BLaER1 (cell line): ENCODE results near the gene ECPAS.
"Not testable (repeated sequence)": the region's sequence is repeated elsewhere in the genome, so short reads cannot be mapped to it uniquely, and the experiment has no call there.

ENCODE experiments used
- H3K27ac ChIP-seq: shearing (Covaris generic); formaldehyde crosslinking; 2 replicates; pipeline ENCODE4 v1.8.1; 2022
- H3K27me3 ChIP-seq: shearing (Covaris generic); formaldehyde crosslinking; 2 replicates; pipeline ENCODE4 v1.8.1; 2022
- H3K36me3 ChIP-seq: shearing (Covaris generic); formaldehyde crosslinking; 2 replicates; pipeline ENCODE4 v1.8.1; 2022
- H3K4me1 ChIP-seq: shearing (Covaris generic); formaldehyde crosslinking; 2 replicates; pipeline ENCODE4 v1.8.1; 2022
- H3K4me2 ChIP-seq: shearing (Covaris generic); formaldehyde crosslinking; 2 replicates; pipeline ENCODE4 v1.8.1; 2022
- H3K4me3 ChIP-seq: shearing (Covaris generic); formaldehyde crosslinking; 2 replicates; pipeline ENCODE4 v1.8.1; 2022
- H3K9ac ChIP-seq: shearing (Covaris generic); formaldehyde crosslinking; 2 replicates; pipeline ENCODE4 v1.8.1; 2022
- H3K9me3 ChIP-seq: shearing (Covaris generic); formaldehyde crosslinking; 2 replicates; pipeline ENCODE4 v1.8.1; 2022
- H4K20me1 ChIP-seq: shearing (Covaris generic); formaldehyde crosslinking; 2 replicates; pipeline ENCODE4 v1.8.1; 2022
- Cebpa-rat ChIP-seq: shearing (Covaris generic); IDR thresholded peaks from 2 replicates; pipeline ENCODE4 v1.8.1; 2022

Gene ECPAS

DNA sequence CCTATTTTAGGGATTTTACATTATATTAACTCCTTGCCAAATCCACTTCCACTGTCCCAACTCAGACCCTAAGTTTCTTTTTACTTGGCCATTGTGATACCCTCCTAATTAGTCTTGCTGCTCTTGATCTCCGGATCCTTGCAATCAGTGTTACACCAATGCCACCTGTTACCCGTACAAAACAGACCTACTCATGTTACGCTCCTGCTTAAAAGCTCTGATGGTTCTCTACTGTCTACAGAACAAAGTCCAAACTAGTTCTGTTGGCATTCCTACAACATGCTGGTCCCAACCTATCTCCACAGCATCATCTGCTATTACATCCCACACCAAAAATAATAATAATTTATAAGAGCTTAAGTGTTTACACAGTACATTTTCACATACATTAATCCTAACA, 9.8 kb downstream of the ECPAS start:
- no peak overlapping the region for H3K9ac ChIP-seq
- H3K36me3 ChIP-seq = peaks cover 10% of the 10 kb centered on the region; the same call in 1 of the 2 replicates
- no peaks in the 10 kb centered on the region for H3K27me3 ChIP-seq
- H3K4me3 ChIP-seq = no peak overlapping the region
- no peaks in the 10 kb centered on the region for H3K9me3 ChIP-seq
- peaks cover 18% of the 10 kb centered on the region; the same call in 1 of the 2 replicates for H3K4me1 ChIP-seq
- no peak overlapping the region for H3K4me2 ChIP-seq
- peaks cover 98% of the 10 kb centered on the region for H4K20me1 ChIP-seq
- no peak overlapping the region for H3K27ac ChIP-seq
- no peak for TF ChIP-seq Cebpa-rat

DNA sequence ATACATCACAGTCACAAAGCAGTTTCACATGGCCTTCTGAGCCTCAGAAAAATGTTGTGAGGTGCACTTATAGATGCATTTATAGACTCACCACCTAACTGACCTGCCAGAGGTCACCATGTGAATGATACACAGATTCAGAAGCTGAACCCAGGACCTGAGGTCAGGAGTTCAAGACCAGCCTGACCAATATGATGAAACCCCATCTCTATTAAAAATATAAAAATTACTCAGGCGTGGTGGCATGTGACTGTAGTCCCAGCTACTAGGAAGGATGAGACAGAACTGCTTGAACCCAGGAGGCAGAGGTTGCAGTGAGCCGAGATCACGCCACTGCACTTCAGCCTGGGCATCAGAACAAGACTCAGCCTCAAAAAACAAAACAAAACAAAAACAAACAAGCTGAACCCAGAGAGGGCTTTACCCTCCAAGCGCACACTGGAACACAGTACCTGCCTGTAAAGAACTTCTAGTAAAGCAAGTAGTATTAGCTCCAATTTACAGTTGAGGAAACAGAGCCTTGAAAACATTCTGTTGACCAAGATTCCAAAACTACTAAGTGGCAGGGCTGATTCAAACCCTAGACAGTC, 16.3 kb downstream of the ECPAS start:
- no peak for TF ChIP-seq Cebpa-rat
- no peak overlapping the region for H3K9ac ChIP-seq
- H3K9me3 ChIP-seq = peaks cover 28% of the 10 kb centered on the region
- H3K36me3 ChIP-seq = peaks cover 36% of the 10 kb centered on the region; the same call in 1 of the 2 replicates
- no peaks in the 10 kb centered on the region for H3K27me3 ChIP-seq
- H3K4me2 ChIP-seq = no peak overlapping the region
- no peak overlapping the region for H3K4me3 ChIP-seq
- peaks cover 22% of the 10 kb centered on the region for H3K4me1 ChIP-seq
- H4K20me1 ChIP-seq = peaks cover 93% of the 10 kb centered on the region
- no peak overlapping the region for H3K27ac ChIP-seq

DNA sequence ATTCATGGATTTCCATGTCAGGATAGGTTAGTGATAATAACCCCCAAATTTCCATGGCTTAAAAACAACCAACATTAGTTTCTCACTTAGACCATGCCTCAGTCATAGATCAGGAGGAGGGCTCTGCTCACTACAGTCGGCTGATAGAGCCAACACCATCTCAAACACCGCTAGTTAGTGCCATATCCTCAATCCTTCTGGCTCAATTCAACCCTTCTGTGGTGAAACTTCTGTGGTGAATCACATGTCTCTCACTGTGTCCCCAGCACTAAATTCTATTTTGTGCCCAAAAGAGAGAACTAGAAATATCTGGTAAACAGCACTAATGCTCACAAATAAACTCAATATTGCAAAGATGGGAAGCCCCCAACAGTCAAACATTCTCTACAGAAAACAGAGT, 21.1 kb downstream of the ECPAS start:
- Histone ChIP-seq H3K4me2 (no peak overlapping the region), H3K9me3 (peaks cover 57% of the 10 kb centered on the region), H3K4me1 (peaks cover 3% of the 10 kb centered on the region; the same call in 1 of the 2 replicates), H3K9ac (no peak overlapping the region), H4K20me1 (peaks cover 71% of the 10 kb centered on the region), H3K36me3 (peaks cover 39% of the 10 kb centered on the region), H3K27me3 (no peaks in the 10 kb centered on the region), H3K27ac (no peak overlapping the region), H3K4me3 (no peak overlapping the region)
- TF ChIP-seq Cebpa-rat = no peak

DNA sequence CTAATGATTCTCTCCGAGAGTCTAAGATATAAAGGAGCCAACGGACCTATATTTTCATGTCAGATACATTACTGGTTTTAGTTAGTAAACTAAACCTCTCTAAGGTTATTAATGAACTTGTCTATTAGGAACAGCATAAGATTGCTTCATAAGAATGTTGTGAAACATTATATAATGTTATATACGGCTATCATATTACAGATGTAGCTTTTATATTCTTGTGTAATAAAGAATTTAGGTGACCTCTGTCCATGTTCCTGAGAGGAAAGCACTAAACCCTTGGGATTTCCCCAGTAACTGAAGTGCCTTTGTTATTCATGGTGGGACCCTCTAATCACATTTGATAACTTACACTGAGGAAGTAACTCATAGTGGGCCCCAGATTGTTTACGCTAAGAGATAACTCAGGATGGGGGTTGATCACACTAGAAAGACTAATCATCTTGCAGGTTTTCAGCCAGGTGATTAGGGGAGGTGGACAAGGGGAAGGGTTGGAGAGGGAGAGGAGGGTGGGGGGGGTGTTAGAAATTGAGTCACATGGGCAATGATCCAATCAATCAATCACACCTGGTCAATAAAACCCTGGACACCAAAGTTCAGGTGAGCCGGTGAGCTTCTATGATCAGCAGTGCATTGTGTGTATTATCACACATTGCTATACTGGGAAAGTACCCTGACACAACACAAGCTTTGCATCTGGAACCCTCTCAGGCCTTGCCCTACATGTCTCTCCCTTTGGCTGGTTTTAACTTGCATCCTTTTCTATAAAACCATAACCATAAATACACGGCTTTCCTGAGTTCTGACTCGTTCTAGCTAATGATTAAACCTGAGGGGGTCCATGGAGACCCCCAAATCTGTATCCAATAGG, 25.8 kb downstream of the ECPAS start:
- Histone ChIP-seq H3K4me1 (no peaks in the 10 kb centered on the region), H3K27ac (no peak overlapping the region), H4K20me1 (peaks cover 77% of the 10 kb centered on the region), H3K4me3 (no peak overlapping the region), H3K4me2 (no peak overlapping the region), H3K36me3 (peaks cover 36% of the 10 kb centered on the region), H3K9me3 (peaks cover 43% of the 10 kb centered on the region), H3K27me3 (no peaks in the 10 kb centered on the region), H3K9ac (no peak overlapping the region)
- TF ChIP-seq Cebpa-rat = no peak

DNA sequence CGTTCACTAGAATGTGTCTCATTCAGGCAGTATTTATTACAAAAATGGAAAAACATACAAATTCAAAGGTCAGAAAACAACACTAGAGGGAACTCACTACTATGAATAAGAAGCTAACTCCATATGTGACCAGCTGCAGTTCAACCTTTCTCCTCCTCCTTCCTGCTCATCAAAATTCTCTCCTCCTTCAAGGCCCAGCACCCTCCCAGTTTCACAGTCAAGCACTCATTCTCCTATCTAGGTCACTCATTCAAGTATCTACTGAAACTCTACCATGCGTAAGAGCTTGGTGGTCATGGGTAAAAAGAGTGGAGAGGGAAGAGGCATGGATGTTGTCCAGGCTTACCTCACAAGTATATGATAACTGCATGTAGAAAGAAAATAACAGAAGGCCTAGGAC, 27.7 kb downstream of the ECPAS start:
- Histone ChIP-seq H4K20me1 (peaks cover 83% of the 10 kb centered on the region), H3K36me3 (peaks cover 33% of the 10 kb centered on the region), H3K27me3 (no peaks in the 10 kb centered on the region), H3K4me2 (no peak overlapping the region), H3K9ac (no peak overlapping the region), H3K27ac (no peak overlapping the region), H3K9me3 (peaks cover 27% of the 10 kb centered on the region), H3K4me3 (no peak overlapping the region), H3K4me1 (no peaks in the 10 kb centered on the region)
- no peak for TF ChIP-seq Cebpa-rat

DNA sequence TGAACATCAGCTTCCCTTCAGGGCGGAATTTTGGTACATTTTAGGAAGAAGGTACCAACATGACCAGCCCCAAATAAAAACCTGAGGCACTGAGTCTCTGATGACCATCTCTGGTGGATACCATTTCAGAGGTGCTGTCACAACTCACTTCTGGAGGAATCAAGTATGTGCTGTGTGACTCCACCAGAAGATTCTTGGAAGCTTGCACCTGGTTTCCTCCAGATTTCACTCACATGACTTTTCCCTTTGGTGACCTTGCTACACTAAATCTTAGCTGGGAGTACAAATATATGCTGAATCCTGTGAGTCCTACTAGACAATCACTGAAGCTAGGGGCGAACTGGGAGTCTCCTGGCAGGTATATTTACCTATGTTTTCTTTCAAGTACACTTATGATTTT, 28.5 kb downstream of the ECPAS start:
- no peak overlapping the region for H3K9ac ChIP-seq
- no peaks in the 10 kb centered on the region for H3K27me3 ChIP-seq
- H3K4me3 ChIP-seq = no peak overlapping the region
- no peak for TF ChIP-seq Cebpa-rat
- no peaks in the 10 kb centered on the region for H3K4me1 ChIP-seq
- H3K27ac ChIP-seq = no peak overlapping the region
- H3K36me3 ChIP-seq = peaks cover 32% of the 10 kb centered on the region
- H4K20me1 ChIP-seq = peaks cover 92% of the 10 kb centered on the region
- peaks cover 18% of the 10 kb centered on the region for H3K9me3 ChIP-seq
- H3K4me2 ChIP-seq = no peak overlapping the region

DNA sequence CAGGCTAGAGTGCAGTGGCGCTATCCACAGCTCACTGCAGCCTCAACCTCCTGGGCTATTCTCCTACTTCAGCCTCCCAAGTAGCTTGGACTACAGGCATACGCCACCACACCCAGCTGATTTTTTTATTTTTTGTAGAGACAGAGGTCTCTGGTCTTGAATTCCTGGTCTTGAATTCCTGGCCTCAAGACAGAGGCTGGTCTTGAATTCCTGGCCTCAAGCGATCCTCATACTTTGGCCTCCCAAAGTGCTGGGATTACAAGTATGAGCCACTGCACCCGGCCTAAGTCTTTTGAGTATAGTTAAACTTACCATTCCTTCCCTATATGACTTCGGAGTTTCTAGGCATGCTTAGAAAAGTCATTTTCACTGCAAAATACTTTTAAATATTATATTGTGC, 29.4 kb downstream of the ECPAS start:
- Histone ChIP-seq H3K4me2 (no peak overlapping the region), H3K36me3 (peaks cover 40% of the 10 kb centered on the region), H3K4me3 (no peak overlapping the region), H4K20me1 (peaks cover 93% of the 10 kb centered on the region), H3K4me1 (no peaks in the 10 kb centered on the region), H3K27ac (no peak overlapping the region), H3K27me3 (no peaks in the 10 kb centered on the region), H3K9ac (no peak overlapping the region), H3K9me3 (peaks cover 16% of the 10 kb centered on the region)
- TF ChIP-seq Cebpa-rat = no peak

DNA sequence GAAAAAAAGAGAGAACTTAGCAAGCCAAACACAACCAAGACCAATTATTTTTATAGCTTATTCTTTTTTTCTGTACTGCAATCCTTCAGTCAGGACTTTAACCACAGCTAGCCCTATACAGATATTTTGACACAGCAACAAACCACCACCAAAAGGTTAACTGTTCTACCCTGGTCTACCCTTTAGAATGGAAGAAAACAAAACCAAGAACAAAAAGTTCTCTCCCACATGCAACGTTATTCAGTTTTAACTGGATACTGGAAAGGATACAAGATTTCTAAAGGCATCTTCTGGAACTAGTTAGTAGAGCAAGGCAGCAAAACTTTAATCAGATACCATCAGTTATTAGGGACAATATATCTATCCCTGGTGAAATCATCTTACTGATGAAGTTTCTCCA, 32.6 kb downstream of the ECPAS start:
- H3K27ac ChIP-seq = no peak overlapping the region
- no peaks in the 10 kb centered on the region for H3K27me3 ChIP-seq
- peaks cover 51% of the 10 kb centered on the region for H3K36me3 ChIP-seq
- TF ChIP-seq Cebpa-rat = no peak
- H3K4me2 ChIP-seq = no peak overlapping the region
- H3K9ac ChIP-seq = no peak overlapping the region
- H4K20me1 ChIP-seq = peaks cover 65% of the 10 kb centered on the region; the same call in 1 of the 2 replicates
- H3K9me3 ChIP-seq = peaks cover 9% of the 10 kb centered on the region
- H3K4me1 ChIP-seq = no peaks in the 10 kb centered on the region
- no peak overlapping the region for H3K4me3 ChIP-seq

DNA sequence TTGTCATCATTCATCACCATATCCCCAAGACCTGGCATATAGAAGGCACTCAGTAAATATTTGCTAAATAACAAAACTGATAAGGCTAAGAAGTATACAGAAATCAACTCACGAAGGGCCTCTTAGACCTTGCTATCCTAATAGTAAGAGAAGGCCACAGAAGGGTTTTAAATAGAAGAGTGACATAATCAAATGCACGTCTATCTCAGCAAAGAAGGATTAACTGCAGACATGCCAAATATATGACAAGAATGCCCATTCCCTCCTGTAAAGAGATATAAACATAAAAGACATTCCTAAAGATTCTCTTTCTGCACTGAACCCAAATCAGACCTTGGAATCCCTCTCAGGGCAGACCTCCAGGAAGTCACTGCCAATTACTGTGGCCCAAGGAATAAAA, 34.1 kb downstream of the ECPAS start:
- Histone ChIP-seq H3K27me3 (no peaks in the 10 kb centered on the region), H3K4me2 (no peak overlapping the region), H3K9me3 (peaks cover 3% of the 10 kb centered on the region), H3K36me3 (peaks cover 54% of the 10 kb centered on the region), H3K4me3 (no peak overlapping the region), H3K4me1 (no peaks in the 10 kb centered on the region), H4K20me1 (peaks cover 50% of the 10 kb centered on the region; the same call in 1 of the 2 replicates), H3K27ac (no peak overlapping the region), H3K9ac (no peak overlapping the region)
- TF ChIP-seq Cebpa-rat = no peak

DNA sequence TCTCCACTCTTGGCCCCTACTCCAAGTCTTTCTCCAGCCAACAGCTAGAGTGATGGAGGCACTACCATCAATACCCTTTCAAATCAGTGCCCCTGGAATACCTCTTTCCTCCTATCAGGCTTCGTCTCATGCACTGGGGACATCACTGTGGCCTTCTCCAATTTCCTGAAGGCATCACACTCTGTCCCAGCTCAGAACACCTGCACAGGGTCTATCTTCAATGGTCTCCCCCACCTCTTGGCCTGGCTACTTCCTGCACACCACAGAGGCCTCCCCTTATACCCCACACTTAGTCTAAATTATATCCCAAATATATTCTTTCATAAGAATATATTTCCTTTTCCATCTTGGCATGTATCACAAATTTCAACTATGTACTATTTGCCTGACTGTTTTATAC, 34.5 kb downstream of the ECPAS start:
- peaks cover 54% of the 10 kb centered on the region for H3K36me3 ChIP-seq
- H3K4me2 ChIP-seq = no peak overlapping the region
- H3K27me3 ChIP-seq = no peaks in the 10 kb centered on the region
- H3K4me1 ChIP-seq = no peaks in the 10 kb centered on the region
- no peak overlapping the region for H3K9ac ChIP-seq
- no peaks in the 10 kb centered on the region; the same call in none of the 2 replicates for H3K9me3 ChIP-seq
- no peak for TF ChIP-seq Cebpa-rat
- no peak overlapping the region for H3K4me3 ChIP-seq
- no peak overlapping the region for H3K27ac ChIP-seq
- H4K20me1 ChIP-seq = peaks cover 46% of the 10 kb centered on the region; the same call in 1 of the 2 replicates

DNA sequence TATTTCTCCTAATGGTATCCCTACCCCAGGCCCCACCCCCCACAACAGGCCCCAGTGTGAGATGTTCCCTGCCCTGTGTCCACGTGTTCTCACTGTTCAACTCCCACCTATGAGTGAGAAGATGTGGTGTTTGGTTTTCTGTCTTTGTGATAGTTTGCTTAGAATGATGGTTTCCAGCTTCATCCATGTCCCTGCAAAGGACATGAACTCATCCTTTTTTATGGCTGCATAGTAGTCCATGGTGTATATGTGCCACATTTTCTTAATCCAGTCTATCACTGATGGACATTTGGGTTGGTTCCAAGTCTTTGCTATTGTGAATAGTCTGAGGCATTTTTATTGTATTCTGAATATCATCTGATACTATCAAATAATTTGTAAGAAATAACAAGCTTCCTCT, 38.4 kb downstream of the ECPAS start:
- not testable (repeated sequence) for H3K4me3 ChIP-seq, H3K27ac ChIP-seq, H3K27me3 ChIP-seq, H3K9ac ChIP-seq, H4K20me1 ChIP-seq, H3K4me1 ChIP-seq, H3K9me3 ChIP-seq, H3K4me2 ChIP-seq
- H3K36me3 ChIP-seq = peaks cover 67% of the 10 kb centered on the region
